Stimulated activated CD4-positive, alpha-beta T cell treated with anti-CD3 and anti-CD28 coated beads, Interleukin-2, amount 100 ng/mL, for 48 hours (primary cell): Measurements from ENCODE around the gene MYMK.
A peak's percentile ranks its signal among the peaks of the same experiment; 100 is the strongest.
"Not testable (repeated sequence)": the region's sequence is repeated elsewhere in the genome, so short reads cannot be mapped to it uniquely, and the experiment has no call there.

Source experiments
- DNase-seq, 2 donors: peaks; one replicate each; pipeline ENCODE4 v3.0.0-alpha.2; 2020

MYMK gene

GRCh38 chr9:133524679-133525228 lies at the start of gene MYMK:
Gene MYMK, minus strand, starts transcription at chr9:133524959. Its CDS starts 115 bp downstream, at chr9:133524844.
- DNase-seq = no peak

GRCh38 chr9:133573791-133574515 lies 49.2 kb upstream of the MYMK start:
- DNase-seq = no peak

- DNase-seq = no peak
Measured at GRCh38 chr9:133572821-133573361, 48.1 kb upstream of the MYMK start.

GRCh38 chr9:133571896-133572595 lies 47.3 kb upstream of the MYMK start:
- no peak for DNase-seq

GRCh38 chr9:133571391-133571890 lies 46.7 kb upstream of the MYMK start:
- no peak for DNase-seq

- DNase-seq = no peak
Measured at GRCh38 chr9:133570691-133571080, 45.9 kb upstream of the MYMK start.

GRCh38 chr9:133569891-133570690 lies 45.3 kb upstream of the MYMK start:
- DNase-seq = no peak

GRCh38 chr9:133569121-133569785 lies 44.5 kb upstream of the MYMK start:
- DNase-seq = no peak

GRCh38 chr9:133568186-133568585 lies 43.4 kb upstream of the MYMK start:
- no peak for DNase-seq

GRCh38 chr9:133566817-133567216 lies 42.1 kb upstream of the MYMK start:
- no peak for DNase-seq

GRCh38 chr9:133566382-133566781 lies 41.6 kb upstream of the MYMK start:
- no peak for DNase-seq

GRCh38 chr9:133564451-133565116 lies 39.8 kb upstream of the MYMK start:
- DNase-seq = no peak

GRCh38 chr9:133563814-133564213 lies 39.1 kb upstream of the MYMK start:
- not testable (repeated sequence) for DNase-seq

- no peak for DNase-seq
Measured at GRCh38 chr9:133563291-133563796, 38.6 kb upstream of the MYMK start.

GRCh38 chr9:133562611-133563290 lies 38.0 kb upstream of the MYMK start:
- no peak for DNase-seq

GRCh38 chr9:133561976-133562554 lies 37.3 kb upstream of the MYMK start:
- DNase-seq = no peak

GRCh38 chr9:133560944-133561343 lies 36.2 kb upstream of the MYMK start:
- no peak for DNase-seq

- no peak for DNase-seq
Measured at GRCh38 chr9:133560311-133560710, 35.6 kb upstream of the MYMK start.

GRCh38 chr9:133558191-133559126 lies 33.7 kb upstream of the MYMK start:
- DNase-seq = peak; percentile 20
